Measurements from ENCODE around the gene KL.

KL gene

DNA sequence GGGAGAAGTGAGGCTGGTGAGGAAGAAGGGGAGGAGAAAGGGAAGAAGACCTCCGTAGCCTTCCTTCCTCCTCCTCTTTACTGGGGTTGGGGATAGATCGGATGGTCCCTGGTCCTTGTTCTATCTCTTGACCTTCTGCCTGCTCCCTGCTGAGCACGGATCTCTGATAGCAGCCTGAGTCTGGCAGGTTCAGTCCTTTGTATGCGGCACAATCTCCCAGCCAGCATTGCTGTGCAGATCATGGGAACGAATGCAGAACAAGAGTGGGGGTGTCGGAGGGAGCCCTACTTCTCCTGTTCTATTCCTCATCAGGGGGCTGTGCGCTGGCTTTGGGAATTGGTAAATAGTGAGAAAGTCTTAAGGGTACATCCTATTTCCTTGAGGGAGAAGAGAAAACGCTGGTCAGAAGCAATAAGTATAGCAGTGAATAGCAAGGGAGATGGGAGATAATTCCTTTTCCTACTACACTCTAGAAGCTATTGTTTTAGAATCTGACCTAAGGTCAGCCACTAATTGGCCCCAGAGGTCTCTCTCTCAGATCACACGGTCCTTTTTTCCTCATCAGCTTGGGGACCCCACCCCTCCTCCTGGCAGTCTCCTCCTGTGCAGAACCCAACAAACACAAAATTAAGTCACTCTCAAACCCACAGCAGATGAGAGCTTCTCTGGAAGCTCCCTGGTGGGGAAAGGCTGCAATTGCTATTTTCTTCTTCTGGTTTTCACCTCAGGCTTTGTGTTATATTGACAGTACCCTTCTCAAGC is 41.0 kb downstream of the KL start:
- H2AFZ ChIP-seq (ENCODE audit: low read depth, low read length) = no peak overlapping the region
- no peaks in the 10 kb centered on the region for H3K79me2 ChIP-seq (ENCODE audit: insufficient read depth, low read length)
- H4K20me1 ChIP-seq (ENCODE audit: insufficient read depth, low read length) = no peaks in the 10 kb centered on the region
- peaks cover 4% of the 10 kb centered on the region for H3K9me3 ChIP-seq (ENCODE audit: insufficient read depth, low read length, severe bottlenecking)
- TF ChIP-seq EZH2 (IDR thresholded peaks at IDR 0.05; ENCODE audit: borderline replicate concordance, low read depth, low read length, severe bottlenecking) = no peak
- TF ChIP-seq, protein P1, sequence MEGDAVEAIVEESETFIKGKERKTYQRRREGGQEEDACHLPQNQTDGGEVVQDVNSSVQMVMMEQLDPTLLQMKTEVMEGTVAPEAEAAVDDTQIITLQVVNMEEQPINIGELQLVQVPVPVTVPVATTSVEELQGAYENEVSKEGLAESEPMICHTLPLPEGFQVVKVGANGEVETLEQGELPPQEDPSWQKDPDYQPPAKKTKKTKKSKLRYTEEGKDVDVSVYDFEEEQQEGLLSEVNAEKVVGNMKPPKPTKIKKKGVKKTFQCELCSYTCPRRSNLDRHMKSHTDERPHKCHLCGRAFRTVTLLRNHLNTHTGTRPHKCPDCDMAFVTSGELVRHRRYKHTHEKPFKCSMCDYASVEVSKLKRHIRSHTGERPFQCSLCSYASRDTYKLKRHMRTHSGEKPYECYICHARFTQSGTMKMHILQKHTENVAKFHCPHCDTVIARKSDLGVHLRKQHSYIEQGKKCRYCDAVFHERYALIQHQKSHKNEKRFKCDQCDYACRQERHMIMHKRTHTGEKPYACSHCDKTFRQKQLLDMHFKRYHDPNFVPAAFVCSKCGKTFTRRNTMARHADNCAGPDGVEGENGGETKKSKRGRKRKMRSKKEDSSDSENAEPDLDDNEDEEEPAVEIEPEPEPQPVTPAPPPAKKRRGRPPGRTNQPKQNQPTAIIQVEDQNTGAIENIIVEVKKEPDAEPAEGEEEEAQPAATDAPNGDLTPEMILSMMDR (IDR thresholded peaks at IDR 0.05; ENCODE audit: borderline replicate concordance, extremely low read depth, low read length, poor library complexity, severe bottlenecking) = peak; percentile 38
- no peaks in the 10 kb centered on the region for H3K4me1 ChIP-seq (ENCODE audit: insufficient read depth, low read length)
- no peak for DNase-seq
- peak; percentile 44; the same call in 1 of the 3 replicates for ATAC-seq (ENCODE audit: insufficient read depth, low read depth)
- no peak overlapping the region for H3K4me3 ChIP-seq (ENCODE audit: low read depth in 1 of 2, low read length in 2 of 2)
- H3K4me2 ChIP-seq (ENCODE audit: insufficient read depth, low read length) = no peak overlapping the region
- no peaks in the 10 kb centered on the region for H3K36me3 ChIP-seq (ENCODE audit: insufficient read depth, low read length)
- no peaks in the 10 kb centered on the region for H3K27me3 ChIP-seq (ENCODE audit: insufficient read depth, low read length, poor library complexity)
- H3K9ac ChIP-seq (ENCODE audit: low read depth, low read length) = no peak overlapping the region
- H3K27ac ChIP-seq (ENCODE audit: low read length) = no peak overlapping the region

DNA sequence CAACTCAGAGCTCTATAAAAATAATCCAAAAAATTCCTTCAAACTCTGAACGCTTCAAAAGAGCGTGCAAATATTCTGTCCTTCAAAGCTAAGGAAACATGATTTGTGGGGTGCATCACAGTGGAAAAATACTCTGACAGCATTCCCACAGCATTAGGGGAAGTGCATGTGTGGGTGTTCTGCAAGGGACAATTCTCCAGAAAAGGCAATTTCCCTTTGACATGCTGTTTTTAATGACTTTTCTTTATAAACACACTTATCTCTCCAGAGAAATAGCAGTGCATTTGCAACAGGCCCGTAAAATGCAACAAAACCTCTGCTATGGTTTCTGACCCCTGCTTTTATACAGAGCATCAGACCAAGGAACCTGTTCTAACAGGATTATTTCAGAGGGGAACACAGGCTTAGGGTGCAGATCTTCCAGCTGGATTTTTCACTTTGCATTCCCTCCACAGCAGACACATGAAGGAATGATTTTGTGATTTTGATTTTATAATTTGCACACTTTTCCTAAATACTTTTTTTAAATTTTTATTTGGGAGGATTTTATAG is 42.6 kb downstream of the KL start:
- Histone ChIP-seq H3K27ac (ENCODE audit: low read length) (no peak overlapping the region), H3K4me1 (ENCODE audit: insufficient read depth, low read length) (no peaks in the 10 kb centered on the region), H2AFZ (ENCODE audit: low read depth, low read length) (no peak overlapping the region), H3K79me2 (ENCODE audit: insufficient read depth, low read length) (no peaks in the 10 kb centered on the region), H3K9me3 (ENCODE audit: insufficient read depth, low read length, severe bottlenecking) (peaks cover 4% of the 10 kb centered on the region), H3K4me3 (ENCODE audit: low read depth in 1 of 2, low read length in 2 of 2) (no peak overlapping the region), H4K20me1 (ENCODE audit: insufficient read depth, low read length) (no peaks in the 10 kb centered on the region), H3K27me3 (ENCODE audit: insufficient read depth, low read length, poor library complexity) (no peaks in the 10 kb centered on the region), H3K36me3 (ENCODE audit: insufficient read depth, low read length) (no peaks in the 10 kb centered on the region), H3K9ac (ENCODE audit: low read depth, low read length) (no peak overlapping the region), H3K4me2 (ENCODE audit: insufficient read depth, low read length) (no peak overlapping the region)
- DNase-seq = no peak
- no peak for ATAC-seq (ENCODE audit: insufficient read depth, low read depth)
- TF ChIP-seq, protein P1 (IDR thresholded peaks at IDR 0.05; ENCODE audit: borderline replicate concordance, extremely low read depth, low read length, poor library complexity, severe bottlenecking) = no peak
- no peak for TF ChIP-seq EZH2 (IDR thresholded peaks at IDR 0.05; ENCODE audit: borderline replicate concordance, low read depth, low read length, severe bottlenecking)

DNA sequence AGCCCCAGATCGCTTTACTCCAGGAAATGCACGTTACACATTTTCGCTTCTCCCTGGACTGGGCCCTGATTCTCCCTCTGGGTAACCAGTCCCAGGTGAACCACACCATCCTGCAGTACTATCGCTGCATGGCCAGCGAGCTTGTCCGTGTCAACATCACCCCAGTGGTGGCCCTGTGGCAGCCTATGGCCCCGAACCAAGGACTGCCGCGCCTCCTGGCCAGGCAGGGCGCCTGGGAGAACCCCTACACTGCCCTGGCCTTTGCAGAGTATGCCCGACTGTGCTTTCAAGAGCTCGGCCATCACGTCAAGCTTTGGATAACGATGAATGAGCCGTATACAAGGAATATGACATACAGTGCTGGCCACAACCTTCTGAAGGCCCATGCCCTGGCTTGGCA is 44.6 kb downstream of the KL start:
- Histone ChIP-seq H3K27ac (ENCODE audit: low read length) (no peak overlapping the region), H3K27me3 (ENCODE audit: insufficient read depth, low read length, poor library complexity) (no peaks in the 10 kb centered on the region), H3K4me3 (ENCODE audit: low read depth in 1 of 2, low read length in 2 of 2) (no peak overlapping the region), H3K9ac (ENCODE audit: low read depth, low read length) (no peak overlapping the region), H2AFZ (ENCODE audit: low read depth, low read length) (no peak overlapping the region), H3K79me2 (ENCODE audit: insufficient read depth, low read length) (no peaks in the 10 kb centered on the region), H3K9me3 (ENCODE audit: insufficient read depth, low read length, severe bottlenecking) (peaks cover 4% of the 10 kb centered on the region), H3K4me2 (ENCODE audit: insufficient read depth, low read length) (no peak overlapping the region), H3K4me1 (ENCODE audit: insufficient read depth, low read length) (no peaks in the 10 kb centered on the region), H4K20me1 (ENCODE audit: insufficient read depth, low read length) (no peaks in the 10 kb centered on the region), H3K36me3 (ENCODE audit: insufficient read depth, low read length) (no peaks in the 10 kb centered on the region)
- ATAC-seq (ENCODE audit: insufficient read depth, low read depth) (no peak), DNase-seq (no peak)
- TF ChIP-seq, protein P1 (IDR thresholded peaks at IDR 0.05; ENCODE audit: borderline replicate concordance, extremely low read depth, low read length, poor library complexity, severe bottlenecking) = no peak
- TF ChIP-seq EZH2 (IDR thresholded peaks at IDR 0.05; ENCODE audit: borderline replicate concordance, low read depth, low read length, severe bottlenecking) = no peak
